ENCODE data around the gene ZNF765. TPM values are rescaled to one million over a fixed set of nuclear protein-coding genes. Genes with fewer than 3 reads are reported as not detected.
"Not testable (repeated sequence)": the region's sequence is repeated elsewhere in the genome, so short reads cannot be mapped to it uniquely, and the experiment has no call there.

ZNF765 gene
- total RNA-seq, 1 donor from 2014 or later, result 17.1 TPM

- ATAC-seq; intact Hi-C loops (cut with DNase I); DNase-seq (ENCODE audit: low spot score): not testable (repeated sequence)
These were observed 73.7 kb downstream of the ZNF765 start for GRCh38 chr19:53468628-53469027.

- ATAC-seq (no peak), DNase-seq (ENCODE audit: low spot score) (no peak)
- intact Hi-C loops (cut with DNase I), result no loop called here
These were observed 77.0 kb downstream of the ZNF765 start for GRCh38 chr19:53471916-53472315.

GRCh38 chr19:53474832-53475231 is 79.9 kb downstream of the ZNF765 start:
- intact Hi-C loops (cut with DNase I); DNase-seq (ENCODE audit: low spot score); ATAC-seq: not testable (repeated sequence)

- intact Hi-C loops (cut with DNase I); ATAC-seq; DNase-seq (ENCODE audit: low spot score): not testable (repeated sequence)
These were observed 80.5 kb downstream of the ZNF765 start for GRCh38 chr19:53475470-53475869.

Other genes with a start within 250 kb of the ZNF765 start
- gene ZNF347, start 236.1 kb upstream of the ZNF765 start, total RNA-seq, result 20.2 TPM
- 8.4 TPM for gene ZNF665, start 201.8 kb upstream of the ZNF765 start, total RNA-seq
- 27.0 TPM for gene ZNF677, start 140.3 kb upstream of the ZNF765 start, total RNA-seq
- gene VN1R2, start 136.9 kb upstream of the ZNF765 start, total RNA-seq, result not detected
- not detected for gene VN1R4, start 127.4 kb upstream of the ZNF765 start, total RNA-seq
- gene ZNF845, start 61.4 kb upstream of the ZNF765 start, total RNA-seq, result 8.3 TPM
- 16.1 TPM for gene ZNF525, start 29.4 kb upstream of the ZNF765 start, total RNA-seq
- 10.4 TPM for gene ZNF761, start 36.8 kb downstream of the ZNF765 start, total RNA-seq
- gene ZNF813, start 72.6 kb downstream of the ZNF765 start, total RNA-seq, result 3.3 TPM
- gene ZNF331, start 143.0 kb downstream of the ZNF765 start, total RNA-seq, result 39.8 TPM
- not detected for gene DPRX, start 236.8 kb downstream of the ZNF765 start, total RNA-seq

Data from sciatic nerve (tissue), 2 donors.